D721Med (cell line): Measurements from ENCODE around the gene WDR33.

Experiments used
- DNase-seq: peaks from one replicate; pipeline ENCODE4 v3.0.0; 2011; ENCODE audit warnings: low spot score; ENCODE audit not compliant: insufficient read length
- FAIRE-seq: peaks from 2 replicates; lab custom pipeline; 2011; peaks lifted over from hg19 to GRCh38; lab: Jason Lieb, UNC
- CTCF ChIP-seq: IDR thresholded peaks from 2 replicates; pipeline ENCODE4 v1.5.1; 2012; ENCODE audit warnings: mild to moderate bottlenecking, control low read depth; ENCODE audit not compliant: insufficient read depth; ENCODE audit errors: missing control alignments

The WDR33 gene

DNA sequence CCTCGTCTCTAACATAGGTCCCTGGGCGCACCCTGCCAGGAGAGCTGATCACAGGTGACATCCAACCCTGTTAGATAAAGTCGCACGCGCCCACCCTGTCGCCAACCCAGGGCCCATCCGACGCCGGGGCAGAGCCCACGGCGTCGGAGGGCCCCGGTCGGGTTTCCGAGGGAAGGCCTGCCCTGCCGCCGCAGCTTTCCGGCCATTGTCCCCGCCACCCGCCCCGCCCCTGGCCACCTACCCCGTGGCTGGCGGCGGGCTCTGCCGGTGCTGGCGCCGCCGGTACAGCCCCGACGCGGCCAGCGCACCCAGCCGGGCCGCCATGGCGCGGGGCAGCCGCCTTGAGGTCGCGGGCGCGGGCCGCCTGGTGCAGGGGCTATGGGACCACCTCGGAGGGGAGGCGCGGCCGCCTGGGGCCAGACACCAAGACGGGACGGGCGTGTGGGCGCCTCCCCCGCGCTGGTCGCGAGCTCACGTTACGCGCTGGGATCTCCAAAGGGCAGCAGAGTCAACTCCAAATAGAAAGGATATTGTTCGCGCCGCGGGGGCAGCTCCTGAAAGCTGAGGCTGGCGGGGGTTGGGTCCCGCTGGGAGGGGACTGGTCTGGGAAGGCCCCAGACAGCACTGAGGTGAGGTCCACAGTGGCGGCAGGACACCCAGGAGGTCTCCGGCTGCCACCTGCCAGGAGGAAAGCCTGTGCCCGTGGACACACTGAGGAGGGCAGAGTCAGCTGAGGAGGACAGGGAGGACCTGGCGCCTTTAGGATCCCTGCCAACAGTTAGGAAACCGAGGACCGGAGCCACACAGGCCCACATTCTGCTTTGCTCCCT, 146.7 kb downstream of the WDR33 start:
- no peak for TF ChIP-seq CTCF
- FAIRE-seq (no peak), DNase-seq (no peak)

GRCh38 chr2:127663566-127664064, 147.4 kb downstream of the WDR33 start:
- no peak for TF ChIP-seq CTCF
- no peak for DNase-seq
- no peak for FAIRE-seq

DNA sequence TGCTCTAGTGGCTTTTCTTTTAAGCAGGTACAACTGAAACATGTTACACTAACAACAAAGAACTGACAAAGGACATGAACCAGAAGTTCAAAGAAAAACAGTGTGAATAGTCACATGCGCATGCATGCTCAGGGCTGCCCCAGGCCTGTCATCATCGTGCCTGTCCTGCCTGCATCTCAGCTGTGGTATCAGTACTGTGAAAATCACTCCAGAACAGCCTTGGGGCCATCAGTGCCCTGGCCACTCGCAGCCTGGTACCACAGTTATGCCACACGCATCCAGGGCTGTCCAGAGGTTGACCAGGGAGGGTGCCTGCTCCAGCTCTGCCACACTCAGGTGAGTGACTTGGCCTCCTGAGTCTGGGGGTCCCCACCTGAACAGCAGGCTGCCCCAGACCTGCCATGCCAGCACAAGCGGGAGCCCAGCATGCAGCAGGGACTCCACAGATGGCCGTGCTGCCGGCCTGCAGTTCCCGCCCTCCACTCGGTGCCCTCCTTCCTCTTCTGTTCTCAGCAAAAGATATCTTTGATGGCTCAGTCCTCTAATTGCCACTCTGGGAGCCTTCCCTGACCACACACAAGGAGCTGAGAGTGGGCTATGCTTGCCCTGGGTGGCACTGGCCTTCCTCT, 147.9 kb downstream of the WDR33 start:
- no peak for TF ChIP-seq CTCF
- FAIRE-seq (no peak), DNase-seq (no peak)

DNA sequence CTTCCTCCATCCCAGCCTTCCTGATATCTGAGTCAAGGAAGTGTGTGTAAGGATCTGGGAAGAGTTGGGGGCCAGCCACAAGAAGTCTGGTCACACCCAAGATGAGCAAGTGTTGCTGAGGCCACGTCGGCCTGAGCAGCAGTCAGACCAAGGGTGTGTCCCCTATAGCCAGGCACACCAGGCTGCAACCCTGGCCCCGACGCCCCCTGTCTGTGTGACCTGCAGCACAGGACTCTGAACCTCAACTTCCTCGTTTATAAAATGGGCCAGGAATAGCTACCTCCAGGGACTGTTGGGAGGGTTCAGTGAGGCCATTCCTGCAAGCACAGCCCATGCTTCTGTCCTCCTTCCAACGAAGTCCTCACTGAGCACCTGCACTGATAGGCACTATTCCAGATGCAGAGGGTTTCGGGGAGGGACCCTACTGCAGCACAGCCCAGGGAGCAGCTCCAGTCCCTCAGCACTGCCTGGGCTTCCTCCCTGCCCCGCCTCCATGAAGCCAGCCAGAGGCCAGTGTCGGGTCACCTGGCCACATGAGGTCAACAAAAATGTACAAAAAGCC, 148.9 kb downstream of the WDR33 start:
- no peak for FAIRE-seq
- DNase-seq, result no peak
- TF ChIP-seq CTCF, result no peak

- TF ChIP-seq CTCF, result no peak
- no peak for FAIRE-seq
- no peak for DNase-seq
These were observed 149.8 kb downstream of the WDR33 start for GRCh38 chr2:127661072-127661649.

GRCh38 chr2:127660291-127660578, 150.7 kb downstream of the WDR33 start:
- no peak for FAIRE-seq

More at GRCh38 chr2:127660291-127660578, 150.7 kb downstream of the WDR33 start:
- DNase-seq, result no peak
- no peak for TF ChIP-seq CTCF
